HPDE6-E6E7 (cell line): ENCODE measurements around the gene OR1D5.
"Not testable (repeated sequence)": the region's sequence is repeated elsewhere in the genome, so short reads cannot be mapped to it uniquely, and the experiment has no call there.

ENCODE experiments used
- DNase-seq: peaks from one replicate; pipeline ENCODE4 v3.0.0; 2011; ENCODE audit warnings: missing footprints; ENCODE audit errors: extremely low spot score

The OR1D5 gene

DNA sequence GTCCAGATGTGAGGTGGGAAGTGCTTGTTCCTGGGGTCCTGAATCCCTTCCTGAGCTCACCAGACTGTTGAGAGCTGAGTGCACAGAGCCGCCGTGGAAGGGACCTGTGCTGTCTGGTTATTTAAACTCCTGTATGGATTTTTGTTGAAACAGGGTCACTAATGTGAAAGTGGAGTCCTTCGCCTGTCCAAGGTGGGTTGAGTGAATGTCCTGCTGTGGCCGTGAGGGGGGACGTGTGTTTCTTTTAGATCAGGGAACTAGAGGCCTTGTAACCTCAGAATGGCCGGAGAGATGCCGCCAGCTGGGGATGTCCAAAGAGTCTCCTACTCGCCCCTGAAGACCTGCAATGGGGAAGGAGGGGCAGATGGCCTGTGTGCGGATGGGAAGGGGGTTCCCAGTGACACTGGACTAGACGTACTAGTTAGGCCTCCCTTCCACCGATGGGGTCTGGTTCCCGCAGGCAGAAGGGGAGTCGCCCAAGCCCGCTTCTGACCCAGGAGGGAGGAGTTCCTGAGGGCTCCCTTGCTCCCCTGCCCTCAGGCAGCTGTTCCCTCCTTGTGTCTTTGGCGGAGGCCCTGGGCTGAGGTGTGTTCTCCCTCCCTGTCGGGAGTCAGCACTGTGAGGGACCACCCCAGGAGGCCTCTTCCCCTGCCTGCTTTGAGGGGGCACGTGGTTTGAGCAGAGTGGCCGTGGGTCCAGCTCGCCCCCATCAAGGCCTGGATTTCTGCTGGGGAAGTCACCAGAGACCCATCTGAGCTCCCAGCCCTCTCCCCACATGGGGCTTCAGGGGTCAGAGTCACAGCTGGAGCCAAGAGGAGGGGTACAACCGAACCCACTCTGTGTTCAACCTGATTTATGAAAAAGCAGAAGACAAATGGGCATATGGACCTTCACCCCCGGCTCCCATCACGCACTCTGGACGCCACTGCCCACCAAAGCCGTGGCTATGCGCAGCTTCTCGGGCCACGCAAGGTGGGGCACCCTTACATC is 30.9 kb downstream of the OR1D5 start:
- no peak for DNase-seq

DNA sequence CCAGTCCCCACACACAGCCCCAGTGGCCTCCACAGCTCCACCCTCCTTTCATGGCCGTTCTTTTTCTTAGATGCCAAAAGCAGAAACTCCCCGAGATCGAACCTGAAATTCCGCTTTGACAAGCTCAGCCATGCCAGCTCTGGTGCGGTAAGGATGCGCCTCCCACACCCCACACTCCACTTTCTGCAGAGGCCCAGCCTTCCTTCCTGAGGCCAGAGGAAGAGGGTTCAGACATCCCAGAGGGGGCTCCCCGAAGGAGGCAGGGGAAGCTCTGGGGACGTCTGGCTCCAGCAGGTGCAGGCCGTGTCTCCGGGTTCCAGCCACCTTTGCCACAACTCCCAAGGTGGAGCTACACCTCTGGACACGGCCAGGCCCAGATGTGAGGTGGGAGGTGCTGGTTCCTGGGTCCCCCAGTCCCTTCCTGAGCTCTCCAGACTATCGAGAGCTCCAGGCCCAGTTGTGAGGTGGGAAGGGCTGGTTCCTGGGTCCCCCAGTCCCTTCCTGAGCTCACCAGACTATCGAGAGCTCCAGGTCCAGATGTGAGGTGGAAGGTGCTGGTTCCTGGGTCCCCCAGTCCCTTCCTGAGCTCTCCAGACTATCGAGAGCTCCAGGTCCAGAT is 32.4 kb downstream of the OR1D5 start:
- DNase-seq: not testable (repeated sequence)

DNA sequence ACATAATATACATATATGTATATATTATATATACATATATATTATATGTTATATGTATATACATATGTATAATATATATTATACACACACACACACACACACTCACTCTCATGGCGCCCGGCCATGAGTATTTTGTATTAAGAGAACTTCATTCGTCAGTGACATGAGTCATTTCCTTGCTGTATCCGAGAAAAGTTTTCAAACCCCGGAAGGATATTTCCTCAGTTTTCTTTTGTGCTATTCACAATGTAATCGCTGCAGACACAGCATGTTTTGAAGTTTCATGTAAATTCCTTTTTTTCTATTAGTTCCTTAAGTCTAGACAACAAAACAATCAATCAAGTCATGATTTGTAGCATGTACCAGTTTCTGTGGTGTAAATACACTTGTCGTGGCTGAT is 33.3 kb downstream of the OR1D5 start:
- DNase-seq: peak; percentile 40

DNA sequence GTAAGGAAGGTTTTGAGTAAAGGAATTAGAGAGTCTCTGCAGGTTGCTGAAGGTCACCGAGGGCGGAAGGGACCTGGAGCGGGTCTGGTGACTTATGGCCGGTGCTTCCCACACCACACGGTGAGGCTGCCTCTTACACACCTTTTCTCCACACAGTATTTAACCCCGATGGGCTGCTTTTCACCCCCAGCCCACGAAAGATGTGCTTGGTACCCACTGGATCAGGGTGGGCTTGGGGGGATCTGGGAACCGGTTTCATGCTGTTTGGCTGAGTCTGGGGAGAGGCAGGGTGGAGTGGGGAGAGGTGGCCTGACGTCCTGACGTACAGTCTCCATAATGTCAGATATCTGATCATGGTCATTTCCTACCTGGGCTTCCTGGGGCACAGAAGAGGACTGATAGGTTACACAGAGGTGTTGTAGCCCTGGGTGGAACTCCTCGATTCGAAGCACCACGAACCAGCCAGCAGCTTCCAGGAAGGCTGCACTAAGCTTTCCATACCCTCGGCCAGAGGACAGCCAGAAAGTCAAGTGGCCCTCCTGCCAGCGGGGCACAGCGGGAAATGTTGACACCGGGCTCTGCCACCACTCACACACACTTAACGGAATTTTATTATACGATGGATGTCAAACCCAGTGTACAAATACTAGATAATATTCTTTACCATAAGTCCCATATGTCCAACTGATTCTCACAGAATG is 34.0 kb downstream of the OR1D5 start:
- DNase-seq: no peak

DNA sequence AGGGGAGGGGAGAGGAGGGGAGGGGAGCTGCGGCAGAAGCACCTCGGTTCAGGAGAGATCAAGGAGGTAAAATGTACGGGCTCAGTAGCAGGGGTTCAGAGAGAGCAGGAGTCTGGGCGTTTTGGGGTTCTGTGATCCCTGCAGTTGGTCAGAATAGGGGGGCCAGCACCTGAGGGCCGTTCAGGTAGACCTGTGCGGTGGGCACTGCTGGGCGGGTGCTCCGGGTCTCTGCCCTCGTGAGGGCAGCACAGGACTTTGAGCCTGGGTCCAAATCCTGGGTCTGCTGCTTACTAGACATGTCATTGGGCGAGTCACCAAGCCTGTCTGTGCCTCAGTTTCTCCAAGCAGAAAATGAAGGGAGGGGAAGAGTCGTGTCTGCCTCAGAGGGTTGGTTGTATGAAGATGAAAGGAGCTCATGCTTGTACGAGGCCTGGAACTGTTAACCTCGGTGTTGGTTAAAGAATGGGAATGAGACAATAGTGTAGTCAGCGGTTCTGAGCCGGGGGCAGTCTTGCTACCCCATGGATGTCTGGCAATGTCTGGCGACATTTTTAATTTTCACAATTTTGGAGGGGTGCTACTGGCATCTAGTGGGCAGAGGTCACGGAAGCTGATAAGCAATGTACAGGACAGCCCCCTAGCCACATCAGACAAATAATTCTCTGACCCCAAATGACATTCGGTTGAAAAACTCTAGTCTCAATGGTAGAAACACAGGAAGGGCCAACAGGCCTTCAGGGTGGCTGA is 35.4 kb downstream of the OR1D5 start:
- DNase-seq: no peak

DNA sequence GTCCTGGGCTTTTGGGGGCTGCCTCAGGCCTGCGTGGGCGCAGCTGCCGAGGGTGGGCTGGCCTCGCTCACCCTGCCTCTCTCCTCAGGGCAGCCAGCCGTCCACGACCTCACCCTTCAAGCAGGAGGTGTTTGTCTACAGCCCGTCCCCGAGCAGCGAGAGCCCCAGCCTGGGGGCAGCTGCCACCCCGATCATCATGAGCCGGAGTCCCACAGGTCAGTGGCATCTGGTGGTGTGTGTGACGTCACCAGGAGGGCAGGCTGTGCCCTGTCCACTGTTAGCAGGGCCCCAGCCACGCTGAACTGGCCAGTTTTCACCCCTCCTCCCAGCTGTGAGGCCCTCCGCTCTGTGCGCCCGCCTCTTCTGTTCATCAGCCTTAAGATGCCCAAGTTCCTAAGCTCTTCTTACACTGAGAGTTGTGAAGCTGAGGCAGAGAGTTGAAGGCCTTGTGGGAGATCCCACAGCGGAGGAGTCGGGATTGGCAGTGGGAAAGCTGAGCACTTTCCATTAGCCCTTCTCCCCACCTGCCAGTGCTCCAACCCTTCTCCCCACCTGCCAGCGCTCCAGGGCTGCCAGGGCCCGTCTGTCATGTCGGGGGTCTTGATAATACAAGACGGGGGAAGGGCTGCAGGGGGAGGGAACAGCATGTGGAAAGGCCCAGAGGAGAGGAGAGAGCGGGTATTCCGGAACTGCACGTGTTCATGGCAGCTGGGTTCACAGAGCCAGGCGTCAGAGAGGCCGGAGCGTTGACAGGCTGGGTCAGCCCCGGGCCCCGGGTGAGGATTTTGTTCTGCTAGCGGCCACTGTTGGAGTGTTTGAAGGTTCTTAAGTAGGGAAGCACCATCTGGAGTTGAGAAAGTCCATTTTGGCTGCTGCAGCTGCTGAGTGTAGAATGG is 36.3 kb downstream of the OR1D5 start:
- DNase-seq: no peak

DNA sequence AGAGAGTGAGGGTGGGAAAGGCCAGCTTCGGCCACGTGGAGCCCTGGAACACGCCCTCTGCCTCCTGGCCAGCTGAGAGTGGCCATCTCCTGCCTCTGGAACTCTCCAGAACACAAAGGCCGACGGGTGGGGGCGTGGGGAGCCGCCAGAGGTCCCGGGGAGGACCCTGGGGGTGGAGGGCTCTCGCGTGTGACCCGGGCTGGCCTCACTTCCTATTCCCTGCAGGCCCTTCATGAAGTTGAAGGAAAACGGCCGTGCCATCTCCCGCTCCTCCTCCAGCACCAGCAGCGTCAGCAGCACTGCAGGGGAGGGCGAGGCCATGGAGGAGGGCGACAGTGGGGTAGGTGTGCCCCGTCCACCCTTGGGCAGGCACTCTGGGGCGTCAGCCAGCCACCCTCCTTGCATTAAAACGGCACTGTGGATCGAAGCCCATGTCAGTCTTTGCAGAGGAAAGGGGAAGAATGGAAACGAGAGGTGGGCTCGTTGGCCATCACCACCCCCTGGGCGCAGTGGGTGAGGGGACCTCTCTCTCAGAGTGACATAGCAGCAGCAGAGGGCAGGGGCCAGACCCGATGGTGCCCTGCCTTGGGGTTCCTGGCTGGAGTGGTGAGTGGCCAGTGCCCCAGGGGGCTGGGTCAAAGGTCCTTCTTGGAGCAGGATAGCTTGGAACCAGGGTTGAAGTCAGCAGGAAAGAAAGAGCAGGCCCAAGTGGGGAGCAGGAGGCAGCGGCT is 37.1 kb downstream of the OR1D5 start:
- no peak for DNase-seq

DNA sequence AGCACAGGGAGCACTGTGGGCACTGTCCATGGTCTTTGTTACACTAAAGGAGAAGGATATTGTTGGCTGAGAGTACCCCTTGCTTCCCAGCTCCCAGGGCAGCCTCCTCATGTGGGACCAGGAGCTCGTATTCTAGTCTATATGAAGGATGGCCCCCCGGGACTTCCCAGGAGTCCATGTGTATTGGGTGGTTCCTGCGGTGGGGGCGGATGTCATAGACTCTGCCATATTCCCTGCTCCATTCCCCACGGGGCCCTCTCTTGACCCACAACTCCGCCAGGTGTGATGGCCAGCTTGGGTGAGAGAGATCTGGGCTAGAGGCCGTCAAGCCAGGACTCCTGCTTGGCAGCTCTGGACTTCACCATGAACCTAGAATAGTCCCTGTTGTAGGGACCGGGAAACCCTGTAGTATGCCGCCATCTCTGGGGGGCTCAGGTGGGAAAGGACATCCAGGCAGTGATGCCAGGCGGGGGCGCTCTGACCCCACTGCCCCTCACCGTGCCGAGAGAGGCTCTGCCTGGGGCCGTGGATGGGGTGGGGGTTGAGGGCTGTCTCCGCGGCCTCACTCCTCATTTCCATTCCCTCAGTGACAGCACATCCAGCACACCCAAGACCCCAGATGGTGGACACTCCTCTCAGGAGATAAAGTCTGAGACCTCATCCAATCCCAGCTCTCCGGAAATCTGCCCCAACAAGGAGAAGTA is 37.8 kb downstream of the OR1D5 start:
- DNase-seq: no peak

DNA sequence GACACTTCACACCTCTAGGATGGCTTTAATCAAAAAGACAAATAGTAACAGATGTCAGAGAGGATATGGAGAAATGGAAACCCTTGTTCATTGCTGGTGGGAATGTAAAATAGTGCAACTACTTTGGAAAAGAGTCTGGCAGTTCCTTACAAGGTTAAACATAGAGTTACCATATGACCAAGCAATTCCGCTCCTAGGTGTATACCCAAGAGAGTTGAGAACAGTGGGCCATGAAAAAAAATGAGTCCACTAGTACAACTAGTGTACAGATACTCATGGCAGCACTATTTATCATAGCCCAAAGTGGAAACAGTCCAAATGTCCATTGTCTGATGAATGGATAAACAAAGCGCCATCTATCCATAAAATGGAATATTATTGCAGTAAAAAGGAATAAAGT is 39.1 kb downstream of the OR1D5 start:
- DNase-seq: no peak

DNA sequence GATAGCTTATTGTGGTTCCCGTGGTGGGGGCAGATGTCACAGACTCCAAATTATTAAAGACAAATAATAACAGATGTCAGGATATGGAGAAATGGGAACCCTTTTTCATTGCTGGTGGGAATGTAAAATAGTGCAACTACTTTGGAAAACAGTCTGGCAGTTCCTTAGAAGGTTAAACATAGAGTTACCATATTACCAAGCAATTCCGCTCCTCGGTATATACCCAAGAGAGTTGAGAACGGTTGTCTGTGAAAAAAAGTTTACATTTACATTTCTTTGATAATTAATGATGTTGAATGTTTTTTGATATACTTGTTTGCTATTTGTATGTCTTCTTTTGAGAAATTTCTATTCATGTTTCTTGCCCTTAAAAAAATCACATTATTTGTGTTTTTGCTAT is 41.2 kb downstream of the OR1D5 start:
- no peak for DNase-seq

DNA sequence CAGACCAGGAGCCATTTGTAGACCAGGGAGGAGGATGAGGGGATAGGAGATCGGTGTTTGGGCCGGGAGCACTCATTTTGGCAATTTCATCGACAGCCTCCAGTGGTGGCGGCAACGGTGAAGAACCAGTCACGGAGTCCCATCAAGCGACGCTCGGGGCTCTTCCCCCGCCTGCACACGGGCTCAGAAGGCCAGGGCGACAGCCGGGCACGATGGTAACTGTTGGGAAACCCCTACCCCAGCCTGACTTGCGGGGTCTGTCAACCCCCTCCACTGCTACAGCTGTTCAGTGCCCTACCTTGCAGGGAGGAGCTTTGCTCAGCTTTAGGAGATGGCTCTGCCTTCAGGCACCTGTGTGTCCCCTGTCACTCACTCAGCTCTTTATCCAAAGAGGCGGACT is 43.0 kb downstream of the OR1D5 start:
- no peak for DNase-seq

DNA sequence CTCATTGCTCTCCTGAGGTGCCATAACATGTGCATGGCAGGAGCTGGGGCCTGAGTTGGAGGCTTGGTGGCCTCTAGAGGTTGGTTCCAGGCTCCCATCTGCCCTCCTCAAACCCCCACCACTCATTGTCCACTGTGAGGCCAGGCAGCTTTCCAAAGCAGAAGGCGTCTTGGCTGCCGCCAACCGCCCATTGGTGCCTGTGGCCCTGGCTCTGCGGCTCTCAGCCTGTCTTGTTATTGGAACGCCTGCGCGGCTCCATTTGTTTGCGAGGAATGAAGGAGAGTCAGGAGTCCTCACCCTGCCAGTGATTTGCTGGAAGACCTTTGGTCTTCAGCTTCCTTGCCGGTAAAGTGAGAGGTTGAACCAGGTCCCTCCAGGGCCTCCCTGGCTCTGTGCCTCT is 43.6 kb downstream of the OR1D5 start:
- DNase-seq: no peak

DNA sequence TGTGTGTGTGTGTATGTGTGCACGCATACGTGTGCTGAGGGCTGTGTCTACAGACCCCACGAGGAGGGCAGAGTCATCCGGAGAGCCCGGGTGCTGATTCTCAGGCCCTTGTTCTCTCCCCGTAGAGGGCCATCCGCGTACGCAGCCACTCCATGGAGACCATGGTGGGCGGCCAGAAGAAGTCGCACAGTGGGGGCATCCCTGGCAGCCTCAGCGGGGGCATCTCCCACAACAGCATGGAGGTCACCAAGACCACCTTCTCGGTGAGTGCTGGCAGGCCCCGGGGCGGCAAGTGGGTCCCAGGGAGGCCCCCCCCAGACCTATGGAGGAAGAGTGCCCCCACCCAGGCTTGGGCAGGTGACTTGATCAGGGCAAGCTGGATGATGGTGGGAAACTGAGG is 45.5 kb downstream of the OR1D5 start:
- no peak for DNase-seq

DNA sequence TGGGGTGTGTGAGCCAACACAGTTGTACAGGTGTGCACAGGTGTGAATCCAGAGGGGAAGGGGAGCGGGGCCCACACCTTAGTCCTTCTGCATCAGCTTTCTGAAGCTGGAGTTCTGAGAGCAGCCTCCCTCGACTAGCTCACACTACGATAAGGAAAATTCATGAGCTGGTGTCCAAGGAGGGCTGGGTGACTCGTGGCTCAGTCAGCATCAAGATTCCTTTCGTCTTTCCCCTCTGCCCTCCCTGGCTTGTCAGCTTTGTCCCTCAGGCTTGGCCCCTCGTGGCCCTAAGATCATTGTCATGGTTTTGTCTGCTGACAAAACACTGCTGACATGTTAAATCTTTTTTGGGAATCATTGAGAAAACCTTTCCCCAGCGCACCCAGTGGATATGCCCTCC is 47.5 kb downstream of the OR1D5 start:
- DNase-seq: no peak

DNA sequence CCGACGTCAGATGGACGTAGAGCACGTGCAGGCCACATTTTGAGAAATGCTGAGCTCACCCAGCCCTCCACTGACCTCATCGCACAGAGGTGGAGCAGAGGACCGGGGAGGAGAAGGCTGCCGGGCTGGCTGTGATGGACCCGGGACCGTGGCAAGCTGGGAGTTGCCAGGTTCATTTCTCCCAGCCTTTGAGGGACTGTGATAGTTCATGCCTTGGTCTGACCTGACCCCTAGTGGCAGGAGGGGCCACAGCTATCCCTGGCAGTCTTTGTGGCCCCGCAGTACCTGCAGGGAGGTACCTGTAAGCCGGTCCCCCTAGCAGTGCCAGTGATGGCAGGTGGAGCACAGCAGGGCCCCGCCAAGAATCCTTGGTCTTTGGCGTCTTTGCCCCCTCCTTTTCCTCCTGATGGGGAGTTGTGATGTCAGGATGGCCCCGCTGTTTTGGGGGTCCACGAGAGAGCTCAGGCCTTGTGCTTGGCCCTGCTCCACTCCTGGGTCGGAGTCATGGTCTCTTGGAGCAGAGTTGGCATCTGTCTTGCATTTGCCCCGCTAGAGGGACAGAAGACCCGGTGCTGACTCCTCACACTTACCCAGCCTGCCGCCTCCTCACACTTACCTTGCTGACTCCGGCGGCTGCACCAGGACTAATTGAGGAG is 50.4 kb downstream of the OR1D5 start:
- DNase-seq: peak; percentile 40
